VCaP (cell line): Measurements from ENCODE around the gene ICAM3.

ENCODE experiments used
- H3K27ac ChIP-seq: fragments of 450-650 bp; 2 replicates; pipeline ENCODE4 v1.5.1; 2017
- CTCF ChIP-seq: fragments of 450-650 bp; conservative IDR thresholded peaks from 2 replicates; pipeline ENCODE4 v1.5.1; 2017; ENCODE audit warnings: mild to moderate bottlenecking, moderate library complexity

Gene ICAM3

GRCh38 chr19:10321417-10321797, 18.0 kb downstream of the ICAM3 start:
- TF ChIP-seq CTCF, result no peak
- H3K27ac ChIP-seq, result no peak overlapping the region

- no peak overlapping the region for H3K27ac ChIP-seq
- no peak for TF ChIP-seq CTCF
Observed at GRCh38 chr19:10320602-10321416, 18.6 kb downstream of the ICAM3 start.

GRCh38 chr19:10318807-10319682, 20.4 kb downstream of the ICAM3 start:
- H3K27ac ChIP-seq, result no peak overlapping the region
- no peak for TF ChIP-seq CTCF

- H3K27ac ChIP-seq, result no peak overlapping the region
- TF ChIP-seq CTCF, result no peak
Observed at GRCh38 chr19:10317857-10318462, 21.5 kb downstream of the ICAM3 start.

- no peak overlapping the region for H3K27ac ChIP-seq
- TF ChIP-seq CTCF, result no peak
Observed at GRCh38 chr19:10317045-10317856, 22.2 kb downstream of the ICAM3 start.

GRCh38 chr19:10316229-10317044, 23.0 kb downstream of the ICAM3 start:
- no peak for TF ChIP-seq CTCF
- H3K27ac ChIP-seq, result peak overlapping the region; percentile 66
